Measurements from ENCODE around the gene DAZ1. TPM values are rescaled to one million over a fixed set of nuclear protein-coding genes. Genes with fewer than 3 reads are reported as not detected.

Gene DAZ1
- total RNA-seq, 1 experiment from 2014 or later = not detected

Other genes with a start within 250 kb of the DAZ1 start
- not detected in 2 replicates for gene BPY2, start 214.7 kb downstream of the DAZ1 start, total RNA-seq (2014; rRNA removed)
- gene DAZ2, start 20.5 kb upstream of the DAZ1 start, total RNA-seq (2014; rRNA removed) = not detected in 2 replicates